Glutamatergic neuron (in vitro differentiated cells): ENCODE results near the gene TPH1. TPM values are rescaled to one million over a fixed set of nuclear protein-coding genes. Genes with fewer than 3 reads are reported as not detected.

ENCODE experiments used
- DNase-seq: peaks from one replicate; pipeline ENCODE4 v3.0.0; 2022
- H3K27ac Mint-ChIP-seq: one replicate; pipeline ENCODE4 v1.8.0; 2020; ENCODE audit warnings: mild to moderate bottlenecking, mixed read lengths, inconsistent platforms; ENCODE audit not compliant: unreplicated experiment
- H3K27me3 Mint-ChIP-seq: one replicate; pipeline ENCODE4 v1.8.0; 2020; ENCODE audit warnings: mild to moderate bottlenecking, moderate library complexity, mixed read lengths, inconsistent platforms; ENCODE audit not compliant: unreplicated experiment
- H3K36me3 Mint-ChIP-seq: one replicate; pipeline ENCODE4 v1.8.0; 2020; ENCODE audit warnings: mild to moderate bottlenecking, mixed read lengths, inconsistent platforms; ENCODE audit not compliant: unreplicated experiment
- H3K4me1 Mint-ChIP-seq: one replicate; pipeline ENCODE4 v1.8.0; 2020; ENCODE audit warnings: mild to moderate bottlenecking, low read depth, mixed read lengths, inconsistent platforms; ENCODE audit not compliant: unreplicated experiment
- H3K4me3 Mint-ChIP-seq: one replicate; pipeline ENCODE4 v1.8.0; 2020; ENCODE audit warnings: mild to moderate bottlenecking, mixed read lengths, inconsistent platforms; ENCODE audit not compliant: unreplicated experiment
- H3K9me3 Mint-ChIP-seq: one replicate; pipeline ENCODE4 v1.8.0; 2020; ENCODE audit warnings: mild to moderate bottlenecking, moderate library complexity, mixed read lengths, inconsistent platforms; ENCODE audit not compliant: unreplicated experiment
- CTCF ChIP-seq: fragments of 200-600 bp; sonication (generic); IDR thresholded peaks from one replicate; pipeline ENCODE4 v1.5.0; 2021; ENCODE audit not compliant: partially characterized antibody, unreplicated experiment
- total RNA-seq: library from RNA; stranded (reverse); fragmentation: NEBNext Ultra II Directional; extraction: Animal tissue kit (Norgen Biotek cat#: 25700); gene quantifications from one replicate; pipeline ENCODE4 v1.2.1, GENCODE V29; 2021; ENCODE audit not compliant: unreplicated experiment

TPH1 gene
- total RNA-seq, 1 donor from 2014 or later, result 0.83 TPM

GRCh38 chr11:18063125-18063524 is 17.1 kb upstream of the TPH1 start:
- H3K9me3 Mint-ChIP-seq, result no peaks in the 10 kb centered on the region
- H3K36me3 Mint-ChIP-seq, result no peaks in the 10 kb centered on the region
- H3K4me1 Mint-ChIP-seq, result no peaks in the 10 kb centered on the region
- no peak overlapping the region for H3K4me3 Mint-ChIP-seq
- no peak for TF ChIP-seq CTCF
- DNase-seq, result no peak
- H3K27ac Mint-ChIP-seq, result no peak overlapping the region
- no peaks in the 10 kb centered on the region for H3K27me3 Mint-ChIP-seq

- Mint-ChIP-seq H3K36me3 (no peaks in the 10 kb centered on the region), H3K4me3 (no peak overlapping the region), H3K27ac (no peak overlapping the region), H3K27me3 (no peaks in the 10 kb centered on the region), H3K9me3 (no peaks in the 10 kb centered on the region), H3K4me1 (no peaks in the 10 kb centered on the region)
- no peak for TF ChIP-seq CTCF
- DNase-seq, result no peak
Measured at GRCh38 chr11:18061351-18061750, 15.3 kb upstream of the TPH1 start.

- no peak for DNase-seq
- no peaks in the 10 kb centered on the region for H3K9me3 Mint-ChIP-seq
- no peak overlapping the region for H3K27ac Mint-ChIP-seq
- H3K4me3 Mint-ChIP-seq, result no peak overlapping the region
- no peaks in the 10 kb centered on the region for H3K27me3 Mint-ChIP-seq
- H3K36me3 Mint-ChIP-seq, result no peaks in the 10 kb centered on the region
- no peaks in the 10 kb centered on the region for H3K4me1 Mint-ChIP-seq
- no peak for TF ChIP-seq CTCF
Measured at GRCh38 chr11:18056561-18057181, 10.6 kb upstream of the TPH1 start.

- H3K36me3 Mint-ChIP-seq, result no peaks in the 10 kb centered on the region
- no peak for DNase-seq
- no peaks in the 10 kb centered on the region for H3K4me1 Mint-ChIP-seq
- no peak for TF ChIP-seq CTCF
- no peaks in the 10 kb centered on the region for H3K27me3 Mint-ChIP-seq
- H3K27ac Mint-ChIP-seq, result no peak overlapping the region
- no peak overlapping the region for H3K4me3 Mint-ChIP-seq
- H3K9me3 Mint-ChIP-seq, result no peaks in the 10 kb centered on the region
Measured at GRCh38 chr11:18054511-18055103, 8.5 kb upstream of the TPH1 start.

- H3K27me3 Mint-ChIP-seq, result peaks cover 3% of the 10 kb centered on the region
- H3K4me1 Mint-ChIP-seq, result no peaks in the 10 kb centered on the region
- no peaks in the 10 kb centered on the region for H3K36me3 Mint-ChIP-seq
- no peak overlapping the region for H3K4me3 Mint-ChIP-seq
- H3K27ac Mint-ChIP-seq, result no peak overlapping the region
- no peak for DNase-seq
- no peaks in the 10 kb centered on the region for H3K9me3 Mint-ChIP-seq
- TF ChIP-seq CTCF, result no peak
Measured at GRCh38 chr11:18050848-18051247, 4.8 kb upstream of the TPH1 start.
